K562 (cell line): ENCODE measurements around the gene RNF11. TPM values are rescaled to one million over a fixed set of nuclear protein-coding genes. Genes with fewer than 3 reads are reported as not detected.

ENCODE experiments used
- DMBX1 ChIP-seq: fragments of 250-450 bp; sonication (Bioruptor Pico); IDR thresholded peaks from 2 replicates; pipeline ENCODE4 v1.8.0; 2022; ENCODE audit warnings: inconsistent platforms, mild to moderate bottlenecking, moderate library complexity, borderline replicate concordance
- SMC3 ChIP-seq: conservative IDR thresholded peaks from 2 replicates; pipeline ENCODE4 v1.6.1; 2011; ENCODE audit warnings: low read depth, low read length, improper control_type of control experiment; ENCODE audit not compliant: insufficient read depth
- ZNF3 ChIP-seq: fragments of 250-450 bp; sonication (Bioruptor Pico); IDR thresholded peaks from 2 replicates; pipeline ENCODE4 v1.5.0; 2021; ENCODE audit warnings: mild to moderate bottlenecking, moderate library complexity
- polyA plus RNA-seq, 8 experiments: library from polyadenylated mRNA; depleted of rRNA in 4 of 8; stranded (reverse) in 5 of 8; unstranded in 3 of 8; fragments of >200 nt; fragmentation: Nextera tagmentation in 2 of 8; fragmentation: Illumina TruSeq in 1 of 8; extraction: Ambion mirVana in 2 of 8; extraction: Trizol in 1 of 8; gene quantifications; 2 replicates each; pipeline versions ENCODE4 v1.2.1 to v1.2.3, GENCODE V29; 2011 to 2014; ENCODE audit warnings: inconsistent platforms in 1 of 8, missing spikeins in 1 of 8
- total RNA-seq, 7 experiments: library from RNA; depleted of rRNA in 6 of 7; stranded (reverse); fragments of >200 nt in 6 of 7; fragmentation: Illumina TruSeq in 2 of 7; extraction: Trizol in 2 of 7; gene quantifications; 2 replicates each; pipeline versions ENCODE4 v1.2.1 to v1.2.3, GENCODE V29; 2011 to 2021; ENCODE audit warnings: low replicate concordance in 1 of 7
- TF ChIP-seq, protein P1 (sequence below), 2 experiments: fragments of 450-650 bp; formaldehyde crosslinking in 1 of 2; IDR thresholded peaks; 2 replicates each; pipeline versions ENCODE4 v1.4.0 to v1.6.1; 2014 to 2020; ENCODE audit warnings: mild to moderate bottlenecking in 2 of 2, borderline replicate concordance in 1 of 2, low read depth in 1 of 2
- TF ChIP-seq, protein P2 (sequence below): sonication (generic); formaldehyde crosslinking; IDR thresholded peaks from 2 replicates; pipeline ENCODE4 v1.8.0; 2023; ENCODE audit warnings: mild to moderate bottlenecking, missing genetic modification reagents
- TF ChIP-seq, protein P3 (sequence below): fragments of 450-650 bp; IDR thresholded peaks from 2 replicates; pipeline ENCODE4 v1.6.1; 2018; ENCODE audit warnings: mild to moderate bottlenecking, low read depth; ENCODE audit not compliant: partially characterized antibody
- TF ChIP-seq, protein P4 (sequence below): fragments of 450-650 bp; formaldehyde crosslinking; IDR thresholded peaks from 2 replicates; pipeline ENCODE4 v1.4.0; 2020; ENCODE audit warnings: mild to moderate bottlenecking, moderate library complexity

RNF11 gene
- total and polyA plus RNA-seq, 9 of the 15 experiments (the other 6 are each of a cell fraction or from before 2014, with no cell fraction given): 5.7 to 34.3 (median 23.1) TPM

DNA sequence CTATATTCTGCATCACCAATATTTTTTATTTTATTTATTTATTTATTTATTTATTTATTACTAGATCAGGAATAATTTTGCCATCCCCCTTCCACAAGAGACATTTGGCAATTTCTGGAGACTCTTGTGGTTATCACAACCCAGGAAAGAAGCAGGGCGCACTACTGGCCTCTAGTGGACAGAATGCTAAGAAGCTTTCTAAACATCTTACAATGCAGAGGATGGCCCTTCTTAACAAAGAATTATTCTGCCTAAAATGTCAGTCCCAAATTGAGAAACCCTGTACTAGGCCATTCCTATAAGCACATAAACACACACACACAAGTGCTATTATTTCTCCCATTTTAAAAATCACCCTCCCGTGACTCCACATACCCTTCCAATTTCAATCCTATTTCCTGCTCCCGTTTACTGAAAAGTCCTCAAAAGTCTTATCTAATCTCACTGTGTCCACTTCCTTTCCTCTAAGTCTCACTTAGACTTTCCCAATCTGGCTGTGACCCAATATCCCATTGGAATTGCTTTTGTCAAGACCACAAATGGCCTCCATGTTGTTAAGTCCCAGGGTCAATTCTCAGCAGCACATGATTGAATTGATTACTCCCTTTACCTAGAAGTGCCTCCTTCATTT, 43.7 kb upstream of the RNF11 start (continued):
- TF ChIP-seq, protein P1, sequence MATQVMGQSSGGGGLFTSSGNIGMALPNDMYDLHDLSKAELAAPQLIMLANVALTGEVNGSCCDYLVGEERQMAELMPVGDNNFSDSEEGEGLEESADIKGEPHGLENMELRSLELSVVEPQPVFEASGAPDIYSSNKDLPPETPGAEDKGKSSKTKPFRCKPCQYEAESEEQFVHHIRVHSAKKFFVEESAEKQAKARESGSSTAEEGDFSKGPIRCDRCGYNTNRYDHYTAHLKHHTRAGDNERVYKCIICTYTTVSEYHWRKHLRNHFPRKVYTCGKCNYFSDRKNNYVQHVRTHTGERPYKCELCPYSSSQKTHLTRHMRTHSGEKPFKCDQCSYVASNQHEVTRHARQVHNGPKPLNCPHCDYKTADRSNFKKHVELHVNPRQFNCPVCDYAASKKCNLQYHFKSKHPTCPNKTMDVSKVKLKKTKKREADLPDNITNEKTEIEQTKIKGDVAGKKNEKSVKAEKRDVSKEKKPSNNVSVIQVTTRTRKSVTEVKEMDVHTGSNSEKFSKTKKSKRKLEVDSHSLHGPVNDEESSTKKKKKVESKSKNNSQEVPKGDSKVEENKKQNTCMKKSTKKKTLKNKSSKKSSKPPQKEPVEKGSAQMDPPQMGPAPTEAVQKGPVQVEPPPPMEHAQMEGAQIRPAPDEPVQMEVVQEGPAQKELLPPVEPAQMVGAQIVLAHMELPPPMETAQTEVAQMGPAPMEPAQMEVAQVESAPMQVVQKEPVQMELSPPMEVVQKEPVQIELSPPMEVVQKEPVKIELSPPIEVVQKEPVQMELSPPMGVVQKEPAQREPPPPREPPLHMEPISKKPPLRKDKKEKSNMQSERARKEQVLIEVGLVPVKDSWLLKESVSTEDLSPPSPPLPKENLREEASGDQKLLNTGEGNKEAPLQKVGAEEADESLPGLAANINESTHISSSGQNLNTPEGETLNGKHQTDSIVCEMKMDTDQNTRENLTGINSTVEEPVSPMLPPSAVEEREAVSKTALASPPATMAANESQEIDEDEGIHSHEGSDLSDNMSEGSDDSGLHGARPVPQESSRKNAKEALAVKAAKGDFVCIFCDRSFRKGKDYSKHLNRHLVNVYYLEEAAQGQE (IDR thresholded peaks at IDR 0.05; ENCODE audit: borderline replicate concordance): peak; percentile 56; the same call in 1 of the 2 replicates
- TF ChIP-seq, protein P1 (CRISPR knock-in tag; IDR thresholded peaks at IDR 0.05; ENCODE audit: low read depth): no peak
- TF ChIP-seq DMBX1 (CRISPR knock-in tag) (peak; percentile 28; the same call in 1 of the 2 replicates), SMC3 (peak; percentile 65), ZNF3 (CRISPR knock-in tag) (0 out of 2 replicates have a peak, but pooled peaks have one; percentile 6)
- TF ChIP-seq, protein P2, sequence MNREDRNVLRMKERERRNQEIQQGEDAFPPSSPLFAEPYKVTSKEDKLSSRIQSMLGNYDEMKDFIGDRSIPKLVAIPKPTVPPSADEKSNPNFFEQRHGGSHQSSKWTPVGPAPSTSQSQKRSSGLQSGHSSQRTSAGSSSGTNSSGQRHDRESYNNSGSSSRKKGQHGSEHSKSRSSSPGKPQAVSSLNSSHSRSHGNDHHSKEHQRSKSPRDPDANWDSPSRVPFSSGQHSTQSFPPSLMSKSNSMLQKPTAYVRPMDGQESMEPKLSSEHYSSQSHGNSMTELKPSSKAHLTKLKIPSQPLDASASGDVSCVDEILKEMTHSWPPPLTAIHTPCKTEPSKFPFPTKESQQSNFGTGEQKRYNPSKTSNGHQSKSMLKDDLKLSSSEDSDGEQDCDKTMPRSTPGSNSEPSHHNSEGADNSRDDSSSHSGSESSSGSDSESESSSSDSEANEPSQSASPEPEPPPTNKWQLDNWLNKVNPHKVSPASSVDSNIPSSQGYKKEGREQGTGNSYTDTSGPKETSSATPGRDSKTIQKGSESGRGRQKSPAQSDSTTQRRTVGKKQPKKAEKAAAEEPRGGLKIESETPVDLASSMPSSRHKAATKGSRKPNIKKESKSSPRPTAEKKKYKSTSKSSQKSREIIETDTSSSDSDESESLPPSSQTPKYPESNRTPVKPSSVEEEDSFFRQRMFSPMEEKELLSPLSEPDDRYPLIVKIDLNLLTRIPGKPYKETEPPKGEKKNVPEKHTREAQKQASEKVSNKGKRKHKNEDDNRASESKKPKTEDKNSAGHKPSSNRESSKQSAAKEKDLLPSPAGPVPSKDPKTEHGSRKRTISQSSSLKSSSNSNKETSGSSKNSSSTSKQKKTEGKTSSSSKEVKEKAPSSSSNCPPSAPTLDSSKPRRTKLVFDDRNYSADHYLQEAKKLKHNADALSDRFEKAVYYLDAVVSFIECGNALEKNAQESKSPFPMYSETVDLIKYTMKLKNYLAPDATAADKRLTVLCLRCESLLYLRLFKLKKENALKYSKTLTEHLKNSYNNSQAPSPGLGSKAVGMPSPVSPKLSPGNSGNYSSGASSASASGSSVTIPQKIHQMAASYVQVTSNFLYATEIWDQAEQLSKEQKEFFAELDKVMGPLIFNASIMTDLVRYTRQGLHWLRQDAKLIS (CRISPR knock-in tag): no peak
- TF ChIP-seq, protein P3, sequence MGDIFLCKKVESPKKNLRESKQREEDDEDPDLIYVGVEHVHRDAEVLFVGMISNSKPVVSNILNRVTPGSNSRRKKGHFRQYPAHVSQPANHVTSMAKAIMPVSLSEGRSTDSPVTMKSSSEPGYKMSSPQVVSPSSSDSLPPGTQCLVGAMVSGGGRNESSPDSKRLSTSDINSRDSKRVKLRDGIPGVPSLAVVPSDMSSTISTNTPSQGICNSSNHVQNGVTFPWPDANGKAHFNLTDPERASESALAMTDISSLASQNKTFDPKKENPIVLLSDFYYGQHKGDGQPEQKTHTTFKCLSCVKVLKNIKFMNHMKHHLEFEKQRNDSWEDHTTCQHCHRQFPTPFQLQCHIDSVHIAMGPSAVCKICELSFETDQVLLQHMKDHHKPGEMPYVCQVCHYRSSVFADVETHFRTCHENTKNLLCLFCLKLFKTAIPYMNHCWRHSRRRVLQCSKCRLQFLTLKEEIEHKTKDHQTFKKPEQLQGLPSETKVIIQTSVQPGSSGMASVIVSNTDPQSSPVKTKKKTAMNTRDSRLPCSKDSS: no peak
- TF ChIP-seq, protein P4, sequence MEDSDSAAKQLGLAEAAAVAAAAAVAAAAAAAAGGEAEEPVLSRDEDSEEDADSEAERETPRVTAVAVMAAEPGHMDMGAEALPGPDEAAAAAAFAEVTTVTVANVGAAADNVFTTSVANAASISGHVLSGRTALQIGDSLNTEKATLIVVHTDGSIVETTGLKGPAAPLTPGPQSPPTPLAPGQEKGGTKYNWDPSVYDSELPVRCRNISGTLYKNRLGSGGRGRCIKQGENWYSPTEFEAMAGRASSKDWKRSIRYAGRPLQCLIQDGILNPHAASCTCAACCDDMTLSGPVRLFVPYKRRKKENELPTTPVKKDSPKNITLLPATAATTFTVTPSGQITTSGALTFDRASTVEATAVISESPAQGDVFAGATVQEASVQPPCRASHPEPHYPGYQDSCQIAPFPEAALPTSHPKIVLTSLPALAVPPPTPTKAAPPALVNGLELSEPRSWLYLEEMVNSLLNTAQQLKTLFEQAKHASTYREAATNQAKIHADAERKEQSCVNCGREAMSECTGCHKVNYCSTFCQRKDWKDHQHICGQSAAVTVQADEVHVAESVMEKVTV (CRISPR knock-in tag): peak; percentile 71
